ENCODE data around the gene PTCH2. TPM values are rescaled to one million over a fixed set of nuclear protein-coding genes. Genes with fewer than 3 reads are reported as not detected.

The PTCH2 gene
- total and polyA plus RNA-seq, 2 of the 13 experiments (the other 11 are each of a cell fraction or from before 2014, with no cell fraction given), result 0.60 to 1.5 TPM

GRCh38 chr1:44819608-44820327, 23.3 kb downstream of the PTCH2 start (continued):
- TF ChIP-seq ZFP36L1 (CRISPR knock-in tag; IDR thresholded peaks at IDR 0.05) (no peak; the same call in 1 of the 2 replicates), TAF1 (CRISPR knock-in tag; IDR thresholded peaks at IDR 0.05) (no peak), RELA (CRISPR knock-in tag; IDR thresholded peaks at IDR 0.05) (no peak), ZNF761 (CRISPR knock-in tag; conservative IDR thresholded peaks at IDR 0.05) (no peak), SNRNP70 (IDR thresholded peaks at IDR 0.05; ENCODE audit: low read depth, low read length) (no peak), ZNF567 (CRISPR knock-in tag; IDR thresholded peaks at IDR 0.05; ENCODE audit: borderline replicate concordance) (no peak), MIXL1 (CRISPR knock-in tag; IDR thresholded peaks at IDR 0.05) (no peak), RBFOX2 (IDR thresholded peaks at IDR 0.05; ENCODE audit: low read depth, low read length) (peak; percentile 78), ZNF33A (CRISPR knock-in tag; IDR thresholded peaks at IDR 0.05; ENCODE audit: borderline replicate concordance) (no peak), GABPA (IDR thresholded peaks at IDR 0.05; ENCODE audit: low read depth, low read length) (no peak), GABPA (CRISPR knock-in tag; IDR thresholded peaks at IDR 0.05; ENCODE audit: low read depth) (peak; percentile 71), NFE2L1 (CRISPR knock-in tag; IDR thresholded peaks at IDR 0.05; ENCODE audit: borderline replicate concordance) (no peak), MYC (CRISPR knock-in tag; IDR thresholded peaks at IDR 0.05; ENCODE audit: borderline replicate concordance) (no peak), ASH2L (IDR thresholded peaks at IDR 0.05; ENCODE audit: insufficient read length, low read depth, low read length) (peak; percentile 42), ZKSCAN1 (IDR thresholded peaks at IDR 0.05; ENCODE audit: low read length) (no peak), DZIP1 (CRISPR knock-in tag; IDR thresholded peaks at IDR 0.05) (0 out of 2 replicates have a peak, but pooled peaks have one; percentile 18), PAX8 (CRISPR knock-in tag; IDR thresholded peaks at IDR 0.05; ENCODE audit: borderline replicate concordance) (no peak), ZNF251 (CRISPR knock-in tag; IDR thresholded peaks at IDR 0.05) (no peak), EP300 (IDR thresholded peaks at IDR 0.05; ENCODE audit: low read depth in 2 of 2, low read length in 2 of 2) (peak; percentile 64 to 75; a peak in 2 of 4 replicates), EP300 (CRISPR knock-in tag; IDR thresholded peaks at IDR 0.05; ENCODE audit: borderline replicate concordance) (peak; percentile 55), AKAP8 (CRISPR knock-in tag; IDR thresholded peaks at IDR 0.05) (0 out of 2 replicates have a peak, but pooled peaks have one; percentile 79), KDM5B (CRISPR knock-in tag; IDR thresholded peaks at IDR 0.05; ENCODE audit: borderline replicate concordance) (peak; percentile 45; the same call in 1 of the 2 replicates), ZNF569 (CRISPR knock-in tag; IDR thresholded peaks at IDR 0.05; ENCODE audit: borderline replicate concordance) (no peak), THAP11 (CRISPR knock-in tag; IDR thresholded peaks at IDR 0.05) (peak; percentile 67; the same call in 1 of the 2 replicates), ZNF749 (CRISPR knock-in tag; IDR thresholded peaks at IDR 0.05; ENCODE audit: borderline replicate concordance) (no peak; the same call in 1 of the 2 replicates), ETV5 (CRISPR knock-in tag; IDR thresholded peaks at IDR 0.05; ENCODE audit: borderline replicate concordance) (peak; percentile 86), ATF7-NPFF (CRISPR knock-in tag; IDR thresholded peaks at IDR 0.05; ENCODE audit: low read depth) (no peak; the same call in 1 of the 2 replicates)
- TF ChIP-seq, protein P1, sequence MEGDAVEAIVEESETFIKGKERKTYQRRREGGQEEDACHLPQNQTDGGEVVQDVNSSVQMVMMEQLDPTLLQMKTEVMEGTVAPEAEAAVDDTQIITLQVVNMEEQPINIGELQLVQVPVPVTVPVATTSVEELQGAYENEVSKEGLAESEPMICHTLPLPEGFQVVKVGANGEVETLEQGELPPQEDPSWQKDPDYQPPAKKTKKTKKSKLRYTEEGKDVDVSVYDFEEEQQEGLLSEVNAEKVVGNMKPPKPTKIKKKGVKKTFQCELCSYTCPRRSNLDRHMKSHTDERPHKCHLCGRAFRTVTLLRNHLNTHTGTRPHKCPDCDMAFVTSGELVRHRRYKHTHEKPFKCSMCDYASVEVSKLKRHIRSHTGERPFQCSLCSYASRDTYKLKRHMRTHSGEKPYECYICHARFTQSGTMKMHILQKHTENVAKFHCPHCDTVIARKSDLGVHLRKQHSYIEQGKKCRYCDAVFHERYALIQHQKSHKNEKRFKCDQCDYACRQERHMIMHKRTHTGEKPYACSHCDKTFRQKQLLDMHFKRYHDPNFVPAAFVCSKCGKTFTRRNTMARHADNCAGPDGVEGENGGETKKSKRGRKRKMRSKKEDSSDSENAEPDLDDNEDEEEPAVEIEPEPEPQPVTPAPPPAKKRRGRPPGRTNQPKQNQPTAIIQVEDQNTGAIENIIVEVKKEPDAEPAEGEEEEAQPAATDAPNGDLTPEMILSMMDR (CRISPR knock-in tag; IDR thresholded peaks at IDR 0.05), result peak; percentile 36; the same call in 1 of the 2 replicates

Data from HepG2 (cell line).